ENCODE results near the gene COL4A1. TPM values are rescaled to one million over a fixed set of nuclear protein-coding genes. Genes with fewer than 3 reads are reported as not detected.
"Not testable (repeated sequence)": the region's sequence is repeated elsewhere in the genome, so short reads cannot be mapped to it uniquely, and the experiment has no call there.

Gene COL4A1
- total RNA-seq, 2 donors from 2014 or later, result 27.0 to 97.0 TPM

DNA sequence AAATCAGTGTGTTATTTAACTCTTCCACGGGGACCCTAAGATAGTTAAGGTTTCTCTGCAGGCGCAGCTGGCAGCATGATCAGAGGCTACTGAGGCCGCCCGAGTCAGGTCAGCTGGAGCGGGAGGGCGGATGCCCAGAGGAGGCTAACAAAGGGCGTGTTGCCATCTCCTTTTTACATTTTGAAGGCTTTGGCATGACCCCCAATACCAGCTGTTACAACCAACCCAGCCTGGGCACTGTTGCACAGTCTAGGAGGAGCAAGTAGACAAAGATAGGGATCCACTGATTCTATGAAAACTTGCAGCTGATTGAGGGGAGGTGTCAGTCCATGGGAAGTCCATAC lies 15.8 kb upstream of the COL4A1 start:
- H3K4me1 ChIP-seq, result no peaks in the 10 kb centered on the region

DNA sequence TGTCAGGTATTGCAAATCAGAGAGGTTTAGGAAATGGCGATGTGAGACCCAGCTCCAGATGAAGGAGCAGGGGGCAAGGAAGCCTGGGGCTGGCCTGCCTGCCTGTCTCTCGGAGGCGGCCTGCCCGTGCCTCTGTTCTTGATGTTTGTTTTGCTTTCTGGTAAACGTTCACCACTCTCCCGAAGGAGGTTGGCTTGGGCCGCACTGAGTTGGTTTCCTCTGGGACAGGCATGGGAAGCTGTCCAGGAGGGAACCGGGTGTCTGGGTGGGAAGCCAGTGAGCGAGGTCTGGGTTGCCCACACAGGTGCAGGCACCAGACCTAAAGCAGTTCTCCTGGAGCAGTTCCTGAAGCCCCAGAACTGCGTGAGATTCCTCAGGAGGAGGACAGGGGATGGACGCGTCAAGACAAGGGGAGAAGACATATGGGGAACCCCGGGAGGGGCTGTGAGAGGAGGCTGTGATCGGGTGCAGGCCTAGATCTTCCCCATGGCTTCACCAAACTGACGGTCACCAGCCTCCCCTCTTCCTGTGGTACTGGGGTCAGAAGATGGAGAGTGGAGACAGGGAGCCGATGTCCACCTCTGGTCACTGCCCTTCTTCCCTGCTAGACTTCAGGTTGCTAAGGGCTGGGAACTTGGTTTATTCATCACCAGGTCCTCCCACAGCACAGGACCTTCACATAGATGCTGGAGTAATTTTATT lies 15.3 kb upstream of the COL4A1 start:
- Histone ChIP-seq H3K4me3 (no peak overlapping the region), H3K9me3 (no peaks in the 10 kb centered on the region), H3K9ac (ENCODE audit: low read depth in 2 of 2, low read length in 2 of 2) (peak overlapping the region in 1 of 2 donors; percentile 18), H3K4me1 (no peaks in the 10 kb centered on the region), H3K36me3 (no peaks in the 10 kb centered on the region), H3K27me3 (no peaks in the 10 kb centered on the region), H3K27ac (peak overlapping the region; percentile 4)
- intact Hi-C loops (cut with DNase I), result no loop called here
- TF ChIP-seq, protein P1, sequence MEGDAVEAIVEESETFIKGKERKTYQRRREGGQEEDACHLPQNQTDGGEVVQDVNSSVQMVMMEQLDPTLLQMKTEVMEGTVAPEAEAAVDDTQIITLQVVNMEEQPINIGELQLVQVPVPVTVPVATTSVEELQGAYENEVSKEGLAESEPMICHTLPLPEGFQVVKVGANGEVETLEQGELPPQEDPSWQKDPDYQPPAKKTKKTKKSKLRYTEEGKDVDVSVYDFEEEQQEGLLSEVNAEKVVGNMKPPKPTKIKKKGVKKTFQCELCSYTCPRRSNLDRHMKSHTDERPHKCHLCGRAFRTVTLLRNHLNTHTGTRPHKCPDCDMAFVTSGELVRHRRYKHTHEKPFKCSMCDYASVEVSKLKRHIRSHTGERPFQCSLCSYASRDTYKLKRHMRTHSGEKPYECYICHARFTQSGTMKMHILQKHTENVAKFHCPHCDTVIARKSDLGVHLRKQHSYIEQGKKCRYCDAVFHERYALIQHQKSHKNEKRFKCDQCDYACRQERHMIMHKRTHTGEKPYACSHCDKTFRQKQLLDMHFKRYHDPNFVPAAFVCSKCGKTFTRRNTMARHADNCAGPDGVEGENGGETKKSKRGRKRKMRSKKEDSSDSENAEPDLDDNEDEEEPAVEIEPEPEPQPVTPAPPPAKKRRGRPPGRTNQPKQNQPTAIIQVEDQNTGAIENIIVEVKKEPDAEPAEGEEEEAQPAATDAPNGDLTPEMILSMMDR (IDR thresholded peaks at IDR 0.05), result no peak
- no peak for DNase-seq

More for the DNA sequence above, 15.8 kb upstream of the COL4A1 start:
- Histone ChIP-seq H3K4me3 (no peak overlapping the region), H3K27me3 (no peaks in the 10 kb centered on the region), H3K9ac (ENCODE audit: low read depth in 2 of 2, low read length in 2 of 2) (no peak overlapping the region), H3K36me3 (no peaks in the 10 kb centered on the region), H3K27ac (peak overlapping the region; percentile 4), H3K9me3 (no peaks in the 10 kb centered on the region)
- DNase-seq, result no peak
- TF ChIP-seq, protein P1 (IDR thresholded peaks at IDR 0.05), result no peak
- intact Hi-C loops (cut with DNase I), result no loop called here

DNA sequence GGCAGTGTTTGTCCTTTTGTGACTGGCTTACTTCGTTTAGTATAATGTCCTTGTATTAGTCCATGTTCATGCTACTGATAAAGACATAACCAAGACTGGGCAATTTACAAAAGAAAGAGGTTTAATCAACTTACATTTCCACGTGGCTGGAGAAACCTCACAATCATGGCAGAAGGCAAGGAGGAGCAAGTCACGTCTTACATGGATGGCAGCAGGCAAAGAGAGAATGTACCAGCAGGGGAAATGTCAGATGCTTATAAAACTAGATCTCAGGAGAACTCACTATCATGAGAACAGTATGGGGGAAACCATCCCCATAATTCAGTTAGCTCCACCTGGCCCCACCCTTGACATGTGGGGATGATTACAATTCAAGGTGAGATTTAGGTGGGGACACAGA lies 14.6 kb upstream of the COL4A1 start:
- H3K9ac ChIP-seq (ENCODE audit: low read depth in 2 of 2, low read length in 2 of 2); H3K9me3 ChIP-seq; H3K4me1 ChIP-seq; intact Hi-C loops (cut with DNase I); H3K27me3 ChIP-seq; H3K4me3 ChIP-seq; H3K27ac ChIP-seq; H3K36me3 ChIP-seq; DNase-seq: not testable (repeated sequence)

DNA sequence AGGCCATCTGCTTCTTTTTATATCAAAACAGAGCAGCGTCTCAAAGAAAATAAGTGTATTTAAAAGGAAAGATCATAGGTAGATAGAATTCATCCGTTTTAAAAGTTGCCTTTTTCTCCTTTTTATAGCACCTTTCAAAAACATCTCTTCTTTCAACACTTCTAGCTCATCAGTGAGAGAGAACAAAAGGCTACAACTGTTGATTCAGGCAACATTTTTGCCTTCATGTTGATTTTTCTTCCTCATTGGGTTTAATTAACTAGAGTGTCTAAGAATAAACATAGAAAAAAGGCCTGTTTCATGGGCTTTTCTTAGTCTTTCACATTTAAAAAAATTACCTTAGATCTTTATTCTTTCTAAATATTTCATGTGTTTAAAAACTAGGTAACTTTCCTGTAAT lies 13.7 kb upstream of the COL4A1 start:
- no peaks in the 10 kb centered on the region for H3K27me3 ChIP-seq
- H3K9me3 ChIP-seq, result no peaks in the 10 kb centered on the region
- no peak overlapping the region for H3K4me3 ChIP-seq
- H3K4me1 ChIP-seq, result no peaks in the 10 kb centered on the region
- intact Hi-C loops (cut with DNase I), result no loop called here
- no peaks in the 10 kb centered on the region for H3K36me3 ChIP-seq
- no peak overlapping the region for H3K9ac ChIP-seq (ENCODE audit: low read depth in 2 of 2, low read length in 2 of 2)
- TF ChIP-seq, protein P1 (IDR thresholded peaks at IDR 0.05), result no peak
- H3K27ac ChIP-seq, result no peak overlapping the region
- DNase-seq, result no peak

DNA sequence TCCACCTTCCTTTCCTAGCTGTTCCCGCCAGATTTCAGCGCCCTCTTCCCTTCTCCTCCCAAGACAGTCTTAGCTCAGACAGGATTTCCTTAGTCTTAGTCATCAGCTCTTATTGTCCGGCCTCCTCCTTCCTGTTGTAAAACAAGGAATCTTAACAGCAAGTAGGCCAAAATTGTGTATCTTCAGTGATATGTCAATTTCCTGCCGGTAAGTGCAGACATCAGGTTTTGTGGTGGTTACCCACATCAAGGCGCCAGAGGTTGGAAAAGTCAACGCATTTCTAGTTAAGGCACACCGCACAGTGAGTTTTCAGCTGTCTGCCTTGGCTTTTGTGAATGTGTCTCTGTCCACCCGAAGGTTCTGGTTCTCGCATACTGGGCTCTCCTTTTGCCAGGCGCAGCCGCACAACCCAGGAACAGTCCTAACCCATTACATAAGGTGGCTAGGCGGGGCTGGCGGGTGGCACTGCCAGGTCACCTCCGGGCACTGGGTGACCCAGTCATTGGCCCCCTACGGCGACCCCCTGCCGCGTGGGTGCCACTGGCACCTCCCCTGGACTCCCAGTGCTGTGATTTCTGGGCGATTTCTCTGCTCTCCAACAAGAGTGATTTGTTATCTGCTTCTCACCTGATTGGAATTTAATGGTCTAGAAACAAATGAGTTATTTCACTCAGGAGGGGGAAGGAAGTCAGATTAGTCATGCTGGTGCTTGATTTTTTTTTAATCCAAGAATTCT lies 13.0 kb upstream of the COL4A1 start:
- Histone ChIP-seq H3K4me3 (no peak overlapping the region), H3K27me3 (no peaks in the 10 kb centered on the region), H3K4me1 (no peaks in the 10 kb centered on the region), H3K36me3 (no peaks in the 10 kb centered on the region), H3K9me3 (no peaks in the 10 kb centered on the region), H3K27ac (peak overlapping the region; percentile 41), H3K9ac (ENCODE audit: low read depth in 2 of 2, low read length in 2 of 2) (no peak overlapping the region)
- intact Hi-C loops (cut with DNase I), result no loop called here
- TF ChIP-seq, protein P1 (IDR thresholded peaks at IDR 0.05), result no peak
- DNase-seq, result no peak

DNA sequence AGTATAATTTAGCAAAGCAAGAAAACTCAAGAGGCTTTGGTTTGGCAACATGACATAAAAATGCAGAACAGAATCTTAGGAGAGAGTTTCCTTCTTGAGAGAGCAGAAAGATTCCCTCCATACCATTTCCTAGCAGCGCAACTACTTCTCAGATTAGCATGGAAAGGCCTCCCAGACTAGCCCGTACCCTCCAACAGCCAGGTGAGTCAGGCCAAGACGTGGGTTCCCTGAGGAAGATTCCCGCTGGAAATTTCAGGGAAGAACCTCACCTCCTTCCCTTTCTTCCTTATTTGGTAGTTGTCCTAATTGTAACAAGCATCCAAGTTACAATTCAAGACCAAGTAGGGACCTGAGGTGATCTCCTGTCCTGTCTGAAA lies 12.4 kb upstream of the COL4A1 start:
- Histone ChIP-seq H3K4me3 (no peak overlapping the region), H3K27ac (peak overlapping the region; percentile 41), H3K9ac (ENCODE audit: low read depth in 2 of 2, low read length in 2 of 2) (no peak overlapping the region), H3K4me1 (no peaks in the 10 kb centered on the region), H3K36me3 (no peaks in the 10 kb centered on the region), H3K9me3 (no peaks in the 10 kb centered on the region), H3K27me3 (no peaks in the 10 kb centered on the region)
- no peak for DNase-seq
- intact Hi-C loops (cut with DNase I), result no loop called here
- TF ChIP-seq, protein P1 (IDR thresholded peaks at IDR 0.05), result no peak

Measured in colonic mucosa (tissue), 4 donors.